Neural cell (in vitro differentiated cells): Measurements from ENCODE around the gene NDFIP1.

Source experiments
- CTCF ChIP-seq: fragments of 450-650 bp; IDR thresholded peaks from 2 replicates; pipeline ENCODE4 v1.5.1; 2014; ENCODE audit warnings: antibody characterized with exemption, mild to moderate bottlenecking, moderate library complexity; ENCODE audit not compliant: poor library complexity, severe bottlenecking
- POLR2AphosphoS5 ChIP-seq: IDR thresholded peaks from 2 replicates; pipeline ENCODE4 v1.6.1; 2012

- TF ChIP-seq CTCF, result no peak
- TF ChIP-seq POLR2AphosphoS5, result no peak
Measured at GRCh38 chr5:142149363-142149762, 40.8 kb downstream of the NDFIP1 start.
